T-helper 17 cell (primary cell): ENCODE measurements around the gene DLK1. TPM values are rescaled to one million over a fixed set of nuclear protein-coding genes. Genes with fewer than 3 reads are reported as not detected.

Source experiments
- ATAC-seq: fragments of 150-1000 bp; cut with Tn5 transposase; 2 replicates; pipeline ENCODE4 v1.10.0; 2021; ENCODE audit warnings: mild to moderate bottlenecking, moderate library complexity
- DNase-seq, 3 donors: peaks; one replicate each; pipeline versions ENCODE4 v3.0.0 to v3.0.0-alpha.2; 2020 to 2021
- H3K9me3 ChIP-seq: one replicate; pipeline ENCODE4 v1.7.0; 2013; ENCODE audit warnings: low read length, mild to moderate bottlenecking; ENCODE audit not compliant: control insufficient read depth, poor library complexity, severe bottlenecking
- H3K27ac Mint-ChIP-seq: one replicate; pipeline ENCODE4 v1.8.0; 2022; ENCODE audit warnings: mild to moderate bottlenecking, moderate library complexity, mixed read lengths
- H3K27me3 Mint-ChIP-seq: one replicate; pipeline ENCODE4 v1.8.0; 2022; ENCODE audit warnings: mixed read lengths
- H3K36me3 Mint-ChIP-seq: one replicate; pipeline ENCODE4 v1.8.0; 2022; ENCODE audit warnings: low read depth, mixed read lengths
- H3K4me1 Mint-ChIP-seq: one replicate; pipeline ENCODE4 v1.8.0; 2022; ENCODE audit warnings: mild to moderate bottlenecking, mixed read lengths
- H3K4me3 Mint-ChIP-seq: one replicate; pipeline ENCODE4 v1.8.0; 2022; ENCODE audit warnings: mild to moderate bottlenecking, moderate library complexity, mixed read lengths
- total RNA-seq, 4 donors: library from RNA in 2 of 4; stranded (reverse) in 2 of 4; gene quantifications; one replicate each; pipeline ENCODE4 v1.2.3 and lab custom pipeline; 2022 to 2026

DLK1 gene
- total RNA-seq, 2 donors from 2014 or later = 0.91 TPM; not detected in 1

DNA sequence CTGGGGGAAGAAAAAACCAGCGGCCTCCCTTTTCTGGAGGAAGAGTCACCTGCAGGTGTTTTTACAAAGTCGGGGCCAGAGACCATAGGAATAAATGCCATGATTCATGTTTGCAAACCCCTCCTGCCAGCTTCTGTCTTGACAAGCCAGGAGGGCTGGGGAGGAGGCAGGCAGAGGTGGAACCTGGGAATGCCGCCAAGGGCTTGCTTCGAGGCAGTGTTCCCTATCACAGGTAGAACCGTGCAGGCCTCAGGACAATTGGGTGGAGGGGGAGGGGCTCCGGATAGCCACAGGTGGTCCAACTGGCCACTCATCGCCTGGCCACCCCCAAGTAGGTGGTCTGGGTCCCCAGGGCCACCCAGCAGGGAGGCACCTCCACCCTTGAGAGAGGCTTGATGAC lies 14.2 kb upstream of the DLK1 start:
- ATAC-seq = no peak
- Mint-ChIP-seq H3K4me3 (no peak overlapping the region), H3K4me1 (peaks cover 12% of the 10 kb centered on the region), H3K27me3 (peaks cover 37% of the 10 kb centered on the region), H3K36me3 (peaks cover 4% of the 10 kb centered on the region), H3K27ac (no peak overlapping the region)
- no peaks in the 10 kb centered on the region for H3K9me3 ChIP-seq
- DNase-seq = no peak

DNA sequence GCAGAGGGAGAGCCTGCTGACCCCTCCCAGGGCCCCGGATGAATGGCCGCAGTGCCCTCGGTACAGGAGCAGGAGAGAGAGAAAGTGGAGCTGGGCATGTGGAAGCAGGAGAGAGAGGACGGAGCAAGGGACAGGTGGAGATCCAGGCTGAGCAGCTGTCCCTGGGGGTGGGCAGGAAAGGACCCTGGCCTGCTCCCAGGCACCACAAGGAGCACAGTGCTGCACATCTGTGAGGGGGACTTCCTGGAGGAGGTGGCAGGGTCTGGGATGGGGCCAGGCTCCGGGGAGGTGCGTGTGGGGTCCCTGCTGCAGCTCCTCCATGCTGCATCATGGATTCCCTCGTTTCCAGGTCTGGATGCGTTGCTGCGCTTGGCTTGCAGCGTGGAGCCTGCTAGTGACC lies 13.0 kb upstream of the DLK1 start:
- peaks cover 4% of the 10 kb centered on the region for H3K36me3 Mint-ChIP-seq
- no peak for DNase-seq
- H3K27ac Mint-ChIP-seq = no peak overlapping the region
- no peaks in the 10 kb centered on the region for H3K9me3 ChIP-seq
- H3K4me1 Mint-ChIP-seq = peaks cover 14% of the 10 kb centered on the region
- no peak overlapping the region for H3K4me3 Mint-ChIP-seq
- no peak for ATAC-seq
- H3K27me3 Mint-ChIP-seq = peaks cover 49% of the 10 kb centered on the region

DNA sequence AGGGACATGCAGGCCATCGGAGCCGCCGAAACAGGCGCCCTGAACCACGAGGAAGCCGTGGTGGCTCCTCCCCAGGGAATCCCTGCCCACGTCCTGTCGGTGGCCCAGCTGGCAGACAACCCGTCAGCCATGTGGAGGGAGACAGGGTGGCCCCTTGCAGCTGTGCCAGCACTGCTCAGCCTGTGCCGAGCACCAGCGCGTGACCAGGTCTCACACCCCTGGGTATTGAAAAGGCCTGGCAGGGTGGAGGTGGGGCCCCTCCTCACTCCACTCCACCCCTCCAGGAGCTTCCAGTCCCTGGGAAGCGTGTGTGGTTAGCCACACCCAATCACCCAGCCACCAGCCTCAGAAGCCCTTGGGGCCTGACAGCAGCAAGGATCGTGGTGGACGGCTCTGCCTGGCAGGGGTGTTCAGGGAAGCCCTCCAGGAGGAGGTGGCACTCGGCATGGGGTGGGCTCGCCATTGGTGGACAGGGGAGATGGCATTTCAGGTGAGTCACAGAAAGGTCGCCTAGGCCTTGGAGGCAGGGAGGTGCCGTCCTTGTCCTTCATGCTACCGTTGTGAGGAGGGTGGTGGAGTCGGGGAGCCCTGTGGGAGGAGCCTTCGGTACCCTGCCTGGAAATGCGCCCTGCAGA lies 12.3 kb upstream of the DLK1 start:
- no peaks in the 10 kb centered on the region for H3K9me3 ChIP-seq
- ATAC-seq = no peak
- Mint-ChIP-seq H3K27me3 (peaks cover 56% of the 10 kb centered on the region), H3K4me1 (peaks cover 13% of the 10 kb centered on the region), H3K27ac (no peak overlapping the region), H3K4me3 (no peak overlapping the region), H3K36me3 (peaks cover 4% of the 10 kb centered on the region)
- no peak for DNase-seq

DNA sequence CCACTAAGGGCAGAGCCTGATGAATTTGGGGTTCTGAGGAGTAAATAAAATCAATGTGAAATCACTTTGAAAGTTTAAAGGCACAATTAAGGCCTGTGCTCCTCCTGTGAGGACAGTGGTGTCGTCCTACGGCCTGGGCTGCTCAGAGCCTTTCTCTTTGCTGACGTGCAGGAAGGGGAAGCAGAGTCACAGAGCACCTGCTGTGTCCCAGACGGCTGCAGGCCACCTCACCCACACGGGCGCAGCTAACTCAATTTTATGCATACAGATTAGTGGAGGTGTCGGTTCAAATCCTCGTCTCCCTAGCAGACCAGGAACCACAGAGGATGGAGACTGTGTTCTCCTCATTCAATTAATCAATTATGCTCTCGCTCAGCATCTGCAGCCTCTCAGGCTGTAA lies 11.4 kb upstream of the DLK1 start:
- no peak overlapping the region for H3K4me3 Mint-ChIP-seq
- no peak overlapping the region for H3K27ac Mint-ChIP-seq
- peaks cover 11% of the 10 kb centered on the region for H3K4me1 Mint-ChIP-seq
- H3K9me3 ChIP-seq = no peaks in the 10 kb centered on the region
- no peak for DNase-seq
- peaks cover 61% of the 10 kb centered on the region for H3K27me3 Mint-ChIP-seq
- no peak for ATAC-seq
- peaks cover 4% of the 10 kb centered on the region for H3K36me3 Mint-ChIP-seq

DNA sequence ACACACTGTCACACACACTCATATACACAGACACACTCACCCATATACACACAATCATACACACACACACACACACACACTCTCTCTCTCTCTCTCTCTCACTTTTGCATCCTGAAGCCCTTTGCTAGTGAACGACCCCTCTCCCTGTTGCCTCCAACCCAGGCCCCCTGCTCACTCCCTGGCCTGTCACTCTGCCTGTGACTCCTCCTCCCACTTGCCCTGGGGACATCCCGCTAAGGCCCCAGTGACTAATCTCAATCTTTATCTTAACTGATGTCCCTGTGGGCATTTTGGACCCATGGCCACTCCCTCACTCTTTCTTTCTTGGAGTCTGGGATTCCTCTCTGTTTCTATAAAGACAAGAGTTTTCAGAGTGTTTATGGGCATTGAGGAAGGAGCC lies 10.9 kb upstream of the DLK1 start:
- no peak for ATAC-seq
- Mint-ChIP-seq H3K27me3 (peaks cover 56% of the 10 kb centered on the region), H3K27ac (no peak overlapping the region), H3K36me3 (peaks cover 4% of the 10 kb centered on the region), H3K4me1 (peaks cover 9% of the 10 kb centered on the region), H3K4me3 (no peak overlapping the region)
- no peaks in the 10 kb centered on the region for H3K9me3 ChIP-seq
- DNase-seq = no peak

DNA sequence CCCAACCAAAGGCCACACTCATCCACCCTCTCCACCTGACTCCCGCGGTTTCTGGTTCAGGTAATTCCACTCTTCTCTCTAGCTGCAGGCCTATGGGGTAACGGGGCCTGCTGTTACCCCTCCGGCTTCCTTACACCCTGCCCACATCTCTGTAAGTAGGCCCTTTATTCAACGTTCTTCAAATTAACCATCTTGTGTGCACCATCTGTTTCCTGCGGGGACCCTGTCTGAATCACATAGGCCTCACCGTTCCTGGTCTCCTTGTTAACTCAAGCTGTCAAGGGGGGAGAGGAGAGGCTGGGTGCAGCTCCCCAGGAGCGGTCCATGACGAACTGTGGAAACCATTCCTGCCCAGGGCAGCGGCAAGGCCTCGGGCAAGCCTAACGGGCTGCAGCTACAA lies 9.3 kb upstream of the DLK1 start:
- H3K27me3 Mint-ChIP-seq = peaks cover 52% of the 10 kb centered on the region
- peaks cover 4% of the 10 kb centered on the region for H3K36me3 Mint-ChIP-seq
- ATAC-seq (no peak), DNase-seq (no peak)
- peaks cover 9% of the 10 kb centered on the region for H3K4me1 Mint-ChIP-seq
- no peak overlapping the region for H3K4me3 Mint-ChIP-seq
- no peaks in the 10 kb centered on the region for H3K9me3 ChIP-seq
- H3K27ac Mint-ChIP-seq = no peak overlapping the region

DNA sequence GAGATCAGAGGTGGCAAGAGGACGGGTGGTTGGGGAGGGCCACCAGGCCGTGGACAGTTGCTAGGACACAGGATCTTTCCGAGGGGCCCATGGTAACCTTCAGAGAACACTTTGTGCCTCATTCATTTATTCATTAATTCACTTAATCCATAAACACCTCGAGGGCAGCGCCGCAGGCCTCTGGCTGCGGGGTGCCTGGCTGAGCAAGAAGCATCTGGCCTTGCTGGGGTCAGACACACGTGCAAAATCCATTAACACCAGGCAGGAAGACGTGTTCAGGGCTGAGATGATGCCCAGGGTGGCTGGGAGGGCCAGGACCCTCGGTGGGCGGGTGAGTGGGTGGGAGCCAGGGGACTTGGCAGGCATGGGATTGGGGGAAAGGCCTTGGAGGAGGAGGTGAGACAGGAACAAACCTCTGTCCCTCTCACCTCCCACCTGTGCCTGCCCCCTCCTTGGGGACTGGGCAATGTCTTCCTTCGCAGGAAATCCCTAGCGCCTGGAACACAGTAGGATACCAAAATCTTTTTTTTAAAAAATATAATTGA lies 6.6 kb upstream of the DLK1 start:
- no peaks in the 10 kb centered on the region for H3K9me3 ChIP-seq
- ATAC-seq (no peak), DNase-seq (no peak)
- Mint-ChIP-seq H3K4me1 (peaks cover 3% of the 10 kb centered on the region), H3K36me3 (peaks cover 2% of the 10 kb centered on the region), H3K27ac (no peak overlapping the region), H3K27me3 (peaks cover 47% of the 10 kb centered on the region), H3K4me3 (no peak overlapping the region)

DNA sequence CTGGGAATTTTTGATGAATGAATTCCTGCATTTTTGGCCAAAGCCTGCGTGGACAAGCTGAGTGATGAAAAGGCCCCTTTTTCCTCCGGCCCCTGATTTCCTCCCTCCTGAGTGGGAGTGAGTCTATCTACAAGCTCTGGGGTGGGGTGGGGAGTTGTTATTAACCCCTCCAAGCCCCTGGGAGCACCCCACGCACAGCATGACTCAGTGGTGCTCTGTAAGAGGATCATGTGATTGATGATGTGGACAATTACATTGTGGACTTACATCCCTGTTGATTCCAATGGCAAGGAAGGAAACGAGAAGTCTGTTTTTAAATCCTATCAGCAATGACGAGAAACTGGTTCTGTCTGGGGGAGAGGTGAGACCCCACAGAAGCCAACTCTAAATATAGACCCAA lies 5.1 kb upstream of the DLK1 start:
- Mint-ChIP-seq H3K27me3 (peaks cover 63% of the 10 kb centered on the region), H3K36me3 (peaks cover 2% of the 10 kb centered on the region), H3K27ac (no peak overlapping the region), H3K4me3 (no peak overlapping the region), H3K4me1 (peaks cover 3% of the 10 kb centered on the region)
- ATAC-seq (no peak), DNase-seq (no peak)
- H3K9me3 ChIP-seq = no peaks in the 10 kb centered on the region

DNA sequence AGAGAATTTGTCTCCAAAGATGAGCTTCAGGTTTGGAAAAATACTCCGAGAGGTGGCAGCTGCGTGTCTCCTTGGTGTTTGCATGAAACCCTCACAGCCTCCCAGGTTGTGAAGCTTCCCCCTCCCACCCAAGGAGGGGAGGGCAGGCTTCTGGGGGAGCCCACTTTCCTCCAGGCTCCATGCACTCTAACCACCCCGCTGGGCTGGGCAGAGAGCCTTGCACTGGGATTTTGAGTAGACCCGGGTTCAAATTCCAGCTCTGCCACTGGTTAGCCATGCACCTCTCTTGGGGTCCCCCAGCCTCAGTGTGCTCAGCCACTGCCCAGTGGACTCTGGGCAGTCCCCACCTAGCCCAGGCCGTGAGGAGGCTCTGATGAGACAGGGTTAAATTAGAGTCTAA lies 4.3 kb upstream of the DLK1 start:
- no peak overlapping the region for H3K4me3 Mint-ChIP-seq
- DNase-seq (no peak), ATAC-seq (no peak)
- peaks cover 2% of the 10 kb centered on the region for H3K36me3 Mint-ChIP-seq
- H3K27ac Mint-ChIP-seq = no peak overlapping the region
- no peaks in the 10 kb centered on the region for H3K9me3 ChIP-seq
- H3K27me3 Mint-ChIP-seq = peaks cover 62% of the 10 kb centered on the region
- peaks cover 3% of the 10 kb centered on the region for H3K4me1 Mint-ChIP-seq

DNA sequence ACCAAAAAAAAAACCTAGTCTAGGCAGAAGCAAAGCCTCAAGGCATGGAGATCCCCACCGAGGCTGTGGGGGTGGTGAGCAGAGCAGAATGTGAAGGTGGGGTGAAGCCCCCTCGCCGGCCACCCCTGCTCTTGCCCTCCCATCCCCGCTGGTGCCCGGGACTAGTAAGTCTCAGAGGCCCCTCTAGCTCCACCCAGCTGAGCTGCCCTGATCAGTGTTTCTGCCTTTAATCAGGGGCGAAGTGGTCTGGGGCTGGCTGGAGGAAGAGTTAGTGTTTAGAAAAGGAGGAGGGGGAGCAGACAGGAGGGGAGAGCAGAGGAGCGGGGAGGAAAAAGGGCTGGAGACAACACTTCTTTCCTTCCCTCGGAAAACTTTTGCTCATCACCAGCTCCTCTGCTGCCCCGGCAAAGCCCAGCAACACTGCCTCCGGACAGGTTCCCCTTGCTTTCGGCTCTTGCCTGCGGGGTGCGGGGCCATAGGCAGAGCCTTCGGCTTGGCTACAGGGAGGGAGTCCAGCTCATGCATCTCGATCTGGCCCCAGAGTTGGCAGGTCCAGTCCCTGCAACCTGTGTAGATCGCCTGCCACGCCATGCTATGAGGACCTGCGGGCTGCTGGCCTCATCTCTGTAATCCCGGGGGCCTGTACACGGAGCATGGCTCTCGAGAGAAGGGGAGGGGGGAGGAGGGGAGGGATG lies 3.4 kb upstream of the DLK1 start:
- H3K4me1 Mint-ChIP-seq = no peaks in the 10 kb centered on the region
- no peak for ATAC-seq
- peaks cover 62% of the 10 kb centered on the region for H3K27me3 Mint-ChIP-seq
- no peak overlapping the region for H3K27ac Mint-ChIP-seq
- H3K36me3 Mint-ChIP-seq = no peaks in the 10 kb centered on the region
- no peak overlapping the region for H3K4me3 Mint-ChIP-seq
- no peaks in the 10 kb centered on the region for H3K9me3 ChIP-seq
- no peak for DNase-seq

DNA sequence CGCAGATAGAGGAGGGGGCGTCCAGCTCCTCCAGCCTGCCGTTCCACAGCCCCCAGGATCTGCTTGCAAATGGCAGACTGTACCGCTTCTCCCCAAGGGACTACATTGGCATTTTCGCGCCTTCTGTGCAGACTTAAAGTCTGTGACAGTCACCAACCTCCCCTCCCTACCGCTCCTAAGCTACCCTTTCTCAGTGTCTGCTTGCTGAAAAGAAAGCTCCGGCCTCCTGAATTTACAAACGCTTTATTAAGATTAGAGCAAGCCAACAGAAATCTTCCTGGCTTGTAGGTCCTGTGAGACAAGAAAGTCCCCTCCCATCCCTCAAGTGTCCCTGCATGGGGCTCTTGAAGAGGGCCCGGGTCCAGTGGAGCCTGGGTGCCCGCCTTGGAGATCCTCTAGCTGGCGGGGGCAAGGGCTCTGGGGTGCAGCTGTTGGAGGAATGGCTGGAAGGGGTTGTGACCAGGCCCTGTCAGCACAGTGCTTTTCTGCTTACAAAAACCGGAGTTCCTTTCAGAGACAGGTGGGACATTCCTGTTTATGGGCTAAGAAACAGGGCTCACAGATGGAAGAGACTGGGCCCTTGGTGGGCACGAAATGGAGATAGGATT lies 2.8 kb upstream of the DLK1 start:
- no peak overlapping the region for H3K4me3 Mint-ChIP-seq
- peaks cover 1% of the 10 kb centered on the region for H3K36me3 Mint-ChIP-seq
- H3K27ac Mint-ChIP-seq = no peak overlapping the region
- peaks cover 59% of the 10 kb centered on the region for H3K27me3 Mint-ChIP-seq
- H3K4me1 Mint-ChIP-seq = peaks cover 1% of the 10 kb centered on the region
- no peaks in the 10 kb centered on the region for H3K9me3 ChIP-seq
- no peak for DNase-seq
- ATAC-seq = no peak

DNA sequence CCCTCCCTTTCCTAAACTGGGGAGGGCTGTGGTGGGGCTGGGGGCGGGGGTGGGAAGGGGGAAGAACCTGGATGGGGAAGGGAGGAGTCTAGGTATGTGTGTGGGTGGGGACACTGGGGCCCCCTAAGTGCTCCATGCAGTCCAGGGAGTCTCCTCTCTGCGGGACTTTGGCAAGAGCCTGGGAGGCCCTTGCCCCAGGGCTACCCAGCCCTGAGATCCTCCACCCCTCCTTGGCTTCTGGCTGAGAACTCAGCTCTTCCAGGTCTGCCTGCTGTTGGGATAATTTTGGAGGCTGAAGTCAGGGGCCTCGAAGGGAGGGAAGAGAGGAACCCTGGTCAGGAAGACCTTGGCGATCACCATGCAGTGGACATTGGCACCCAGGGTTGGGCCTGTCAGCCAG lies 2.2 kb upstream of the DLK1 start:
- peaks cover 5% of the 10 kb centered on the region for H3K36me3 Mint-ChIP-seq
- no peaks in the 10 kb centered on the region for H3K9me3 ChIP-seq
- H3K4me1 Mint-ChIP-seq = peaks cover 2% of the 10 kb centered on the region
- peaks cover 59% of the 10 kb centered on the region for H3K27me3 Mint-ChIP-seq
- no peak overlapping the region for H3K27ac Mint-ChIP-seq
- ATAC-seq (no peak), DNase-seq (no peak)
- no peak overlapping the region for H3K4me3 Mint-ChIP-seq

DNA sequence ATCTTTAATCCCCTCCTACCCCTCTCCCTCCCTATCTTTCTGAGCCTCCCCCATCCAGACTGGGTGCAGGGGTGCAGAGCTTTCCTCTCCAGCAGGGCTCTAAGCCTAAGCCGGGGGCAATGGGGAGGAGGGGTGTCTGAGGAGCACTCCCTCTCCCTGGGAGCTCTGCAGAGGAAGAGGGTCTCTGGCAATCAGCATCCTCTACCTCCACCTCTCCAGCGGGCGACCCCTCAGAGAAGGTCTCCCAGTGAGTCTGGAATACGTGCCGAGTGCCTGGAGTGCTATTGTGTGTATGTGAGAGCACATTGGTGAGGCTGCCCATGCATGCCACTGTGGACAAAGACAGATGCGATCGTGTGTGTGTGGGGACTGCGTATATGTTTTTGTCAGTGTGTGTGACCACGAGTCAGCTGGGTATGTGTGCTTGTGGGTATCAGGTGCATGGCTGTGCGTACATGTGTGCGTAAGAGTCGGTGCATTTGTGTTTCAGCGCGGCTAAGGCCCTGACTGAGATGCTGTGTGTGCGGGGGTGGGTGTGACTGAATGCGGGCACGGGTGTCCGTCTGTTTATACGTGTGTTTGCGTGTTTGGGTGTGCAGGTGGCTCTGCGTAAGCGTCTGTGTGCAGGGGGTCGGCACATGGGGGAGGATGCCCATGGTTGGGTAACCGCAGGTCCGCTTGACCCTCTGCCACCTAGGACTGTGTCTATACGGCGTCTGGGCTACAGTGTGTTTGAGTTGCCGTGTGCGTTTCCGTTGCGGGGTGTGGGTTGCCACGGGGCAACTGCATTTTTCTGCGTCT lies 905 bp upstream of the DLK1 start:
- Mint-ChIP-seq H3K4me1 (peaks cover 2% of the 10 kb centered on the region), H3K27me3 (peaks cover 65% of the 10 kb centered on the region), H3K27ac (no peak overlapping the region), H3K4me3 (no peak overlapping the region), H3K36me3 (peaks cover 5% of the 10 kb centered on the region)
- DNase-seq = no peak
- no peak for ATAC-seq
- no peaks in the 10 kb centered on the region for H3K9me3 ChIP-seq
